ENCODE measurements around the gene LRRC2. TPM values are rescaled to one million over a fixed set of nuclear protein-coding genes. Genes with fewer than 3 reads are reported as not detected.

Gene LRRC2
- total RNA-seq, 3 donors from 2014 or later: 1.5 to 13.8 (median 2.0) TPM

GRCh38 chr3:46491089-46492070 is 74.7 kb downstream of the LRRC2 start:
- TF ChIP-seq, protein P1, sequence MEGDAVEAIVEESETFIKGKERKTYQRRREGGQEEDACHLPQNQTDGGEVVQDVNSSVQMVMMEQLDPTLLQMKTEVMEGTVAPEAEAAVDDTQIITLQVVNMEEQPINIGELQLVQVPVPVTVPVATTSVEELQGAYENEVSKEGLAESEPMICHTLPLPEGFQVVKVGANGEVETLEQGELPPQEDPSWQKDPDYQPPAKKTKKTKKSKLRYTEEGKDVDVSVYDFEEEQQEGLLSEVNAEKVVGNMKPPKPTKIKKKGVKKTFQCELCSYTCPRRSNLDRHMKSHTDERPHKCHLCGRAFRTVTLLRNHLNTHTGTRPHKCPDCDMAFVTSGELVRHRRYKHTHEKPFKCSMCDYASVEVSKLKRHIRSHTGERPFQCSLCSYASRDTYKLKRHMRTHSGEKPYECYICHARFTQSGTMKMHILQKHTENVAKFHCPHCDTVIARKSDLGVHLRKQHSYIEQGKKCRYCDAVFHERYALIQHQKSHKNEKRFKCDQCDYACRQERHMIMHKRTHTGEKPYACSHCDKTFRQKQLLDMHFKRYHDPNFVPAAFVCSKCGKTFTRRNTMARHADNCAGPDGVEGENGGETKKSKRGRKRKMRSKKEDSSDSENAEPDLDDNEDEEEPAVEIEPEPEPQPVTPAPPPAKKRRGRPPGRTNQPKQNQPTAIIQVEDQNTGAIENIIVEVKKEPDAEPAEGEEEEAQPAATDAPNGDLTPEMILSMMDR (IDR thresholded peaks at IDR 0.05): no peak
- TF ChIP-seq POLR2A (IDR thresholded peaks at IDR 0.05) (no peak), POLR2AphosphoS5 (IDR thresholded peaks at IDR 0.05) (no peak)
- no peak overlapping the region for H3K27ac ChIP-seq
- no peak overlapping the region for H3K4me3 ChIP-seq
- intact Hi-C loops (cut with DNase I; ENCODE audit: low total_unique reads): no loop called here
- H3K36me3 ChIP-seq: no peaks in the 10 kb centered on the region
- no peaks in the 10 kb centered on the region for H3K27me3 ChIP-seq
- H3K9me3 ChIP-seq: no peaks in the 10 kb centered on the region
- no peaks in the 10 kb centered on the region for H3K4me1 ChIP-seq
- no peak for DNase-seq (ENCODE audit: low spot score in 2 of 2)

DNA sequence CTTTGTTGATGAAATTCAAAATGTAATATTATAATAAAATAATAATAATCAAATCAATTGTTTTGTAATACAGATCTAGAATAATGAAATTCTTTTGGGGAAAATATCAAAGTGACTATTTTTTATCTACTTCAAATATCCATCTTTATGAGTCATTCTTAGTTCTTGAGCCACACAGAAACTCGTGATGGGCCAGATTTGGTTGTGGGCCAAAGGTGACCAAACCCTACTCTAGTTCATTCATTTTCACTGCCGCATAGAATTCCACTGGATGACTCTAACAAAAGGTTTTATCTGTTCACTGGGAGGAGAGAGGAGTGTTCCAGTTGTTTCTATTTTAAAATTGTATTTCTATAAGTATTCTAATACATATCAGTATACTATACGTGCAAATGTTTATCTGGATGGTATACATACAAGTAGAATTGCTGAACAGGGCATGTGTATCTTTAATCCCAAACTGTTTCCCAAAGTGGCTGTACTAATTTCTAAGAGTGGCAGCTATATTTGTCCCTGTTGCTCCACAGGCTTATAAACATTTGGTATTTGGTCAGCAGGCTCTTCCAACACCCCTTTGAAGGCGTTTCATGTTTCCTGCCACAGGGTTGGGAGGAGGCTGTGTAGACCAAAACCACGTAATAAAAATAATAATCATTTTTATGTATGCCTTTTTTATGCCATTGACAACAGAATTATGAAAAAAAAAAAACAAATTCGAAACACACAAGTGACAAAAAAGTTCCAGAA is 75.6 kb downstream of the LRRC2 start:
- DNase-seq (ENCODE audit: low spot score in 2 of 2): no peak
- H3K27me3 ChIP-seq: no peaks in the 10 kb centered on the region
- H3K36me3 ChIP-seq: no peaks in the 10 kb centered on the region
- H3K27ac ChIP-seq: no peak overlapping the region
- H3K4me1 ChIP-seq: no peaks in the 10 kb centered on the region
- no peak overlapping the region for H3K4me3 ChIP-seq
- intact Hi-C loops (cut with DNase I; ENCODE audit: low total_unique reads): no loop called here
- no peaks in the 10 kb centered on the region for H3K9me3 ChIP-seq
- TF ChIP-seq, protein P1 (IDR thresholded peaks at IDR 0.05): no peak
- TF ChIP-seq POLR2AphosphoS5 (IDR thresholded peaks at IDR 0.05) (no peak), POLR2A (IDR thresholded peaks at IDR 0.05) (no peak)

DNA sequence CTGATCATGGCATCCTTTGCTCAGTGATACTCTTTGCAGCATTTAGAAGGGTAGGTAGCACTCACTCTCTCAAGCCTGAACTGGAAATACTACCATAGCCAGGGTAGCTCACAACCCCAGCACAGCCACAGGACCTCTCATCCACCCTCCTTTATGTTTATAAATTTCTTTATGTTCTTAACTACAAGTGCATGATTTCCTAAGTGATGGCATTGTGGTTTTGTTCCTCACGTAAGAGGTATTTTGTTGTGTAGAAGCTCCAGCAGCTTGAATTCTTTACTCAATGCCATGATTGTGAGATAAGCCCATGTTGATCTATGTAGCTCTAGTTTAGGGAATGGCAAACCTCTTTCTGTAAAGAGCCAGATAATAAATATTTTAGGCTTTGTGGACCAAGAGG is 76.2 kb downstream of the LRRC2 start:
- TF ChIP-seq POLR2AphosphoS5 (IDR thresholded peaks at IDR 0.05): no peak
- TF ChIP-seq, protein P1 (IDR thresholded peaks at IDR 0.05): no peak
- TF ChIP-seq POLR2A (IDR thresholded peaks at IDR 0.05): no peak
- Histone ChIP-seq H3K27ac (no peak overlapping the region), H3K36me3 (no peaks in the 10 kb centered on the region), H3K4me1 (no peaks in the 10 kb centered on the region), H3K27me3 (no peaks in the 10 kb centered on the region), H3K9me3 (no peaks in the 10 kb centered on the region), H3K4me3 (no peak overlapping the region)
- intact Hi-C loops (cut with DNase I; ENCODE audit: low total_unique reads): no loop called here
- DNase-seq (ENCODE audit: low spot score in 2 of 2): no peak

- intact Hi-C loops (cut with DNase I; ENCODE audit: low total_unique reads): no loop called here
- no peak for DNase-seq (ENCODE audit: low spot score in 2 of 2)
These were observed 76.7 kb downstream of the LRRC2 start for GRCh38 chr3:46489381-46489780.

More at GRCh38 chr3:46489381-46489780, 76.7 kb downstream of the LRRC2 start:
- Histone ChIP-seq H3K27ac (no peak overlapping the region), H3K4me1 (no peaks in the 10 kb centered on the region), H3K9me3 (no peaks in the 10 kb centered on the region), H3K36me3 (no peaks in the 10 kb centered on the region), H3K4me3 (no peak overlapping the region), H3K27me3 (no peaks in the 10 kb centered on the region)
- TF ChIP-seq POLR2A (IDR thresholded peaks at IDR 0.05): no peak
- TF ChIP-seq POLR2AphosphoS5 (IDR thresholded peaks at IDR 0.05): no peak
- TF ChIP-seq, protein P1 (IDR thresholded peaks at IDR 0.05): no peak

Data from breast epithelium (tissue), 4 donors.